Measurements from ENCODE around the gene DPP3. TPM values are rescaled to one million over a fixed set of nuclear protein-coding genes. Genes with fewer than 3 reads are reported as not detected.

DPP3 gene
- total RNA-seq, 2 experiments from 2014 or later = 73.8 to 80.1 TPM

GRCh38 chr11:66557733-66558326 is 77.6 kb downstream of the DPP3 start:
- intact Hi-C loops (cut with micrococcal nuclease) = no loop called here
- Mint-ChIP-seq H3K27me3 (ENCODE audit: low read depth) (peaks cover 6% of the 10 kb centered on the region), H3K9me3 (no peaks in the 10 kb centered on the region), H3K4me3 (no peak overlapping the region), H3K4me1 (ENCODE audit: low read depth) (no peaks in the 10 kb centered on the region), H3K36me3 (ENCODE audit: low read depth) (no peaks in the 10 kb centered on the region), H3K27ac (no peak overlapping the region)
- CTCF ChIA-PET = no interaction called here
- no peak for DNase-seq

Other genes starting within 250 kb of the DPP3 start
- 10 to 100 TPM; 36.9 to 41.7 TPM for gene KLC2, start 222.7 kb upstream of the DPP3 start, total RNA-seq
- 100 to 1,000 TPM; 112 to 115 TPM for gene RAB1B, start 211.8 kb upstream of the DPP3 start, total RNA-seq
- 1 to 10 TPM; 1.2 to 1.6 TPM for gene CNIH2, start 202.3 kb upstream of the DPP3 start, total RNA-seq
- gene YIF1A, start 191.3 kb upstream of the DPP3 start, total RNA-seq = 10 to 100 TPM; 45.9 to 49.7 TPM
- not detected for gene TMEM151A, start 188.5 kb upstream of the DPP3 start, total RNA-seq
- under 1 TPM; 0.15 to 0.26 TPM for gene CD248, start 163.4 kb upstream of the DPP3 start, total RNA-seq
- 1 to 10 TPM; 2.0 to 2.6 TPM for gene RIN1, start 144.0 kb upstream of the DPP3 start, total RNA-seq
- 10 to 100 TPM; 24.0 to 25.3 TPM for gene BRMS1, start 135.3 kb upstream of the DPP3 start, total RNA-seq
- gene B4GAT1, start 132.8 kb upstream of the DPP3 start, total RNA-seq = 1 to 10 TPM; 5.4 to 5.8 TPM
- gene SLC29A2, start 108.7 kb upstream of the DPP3 start, total RNA-seq = 1 to 10 TPM; 6.6 to 7.4 TPM
- gene NPAS4, start 59.4 kb upstream of the DPP3 start, total RNA-seq = not detected
- 100 to 1,000 TPM; 143 to 144 TPM for gene MRPL11, start 41.6 kb upstream of the DPP3 start, total RNA-seq
- gene PELI3, start 13.5 kb upstream of the DPP3 start, total RNA-seq = 1 to 10 TPM; 2.3 to 2.4 TPM
- 10 to 100 TPM; 10.1 to 10.9 TPM for gene BBS1, start 30.2 kb downstream of the DPP3 start, total RNA-seq
- 10 to 100 TPM; 11.5 to 13.4 TPM for gene ZDHHC24, start 65.6 kb downstream of the DPP3 start, total RNA-seq
- gene ACTN3, start 66.5 kb downstream of the DPP3 start, total RNA-seq = under 1 TPM in 1 of 2 experiments, not detected in 1; 0.07 TPM
- gene CTSF, start 88.2 kb downstream of the DPP3 start, total RNA-seq = under 1 TPM; 0.64 to 0.96 TPM
- gene CCDC87, start 112.6 kb downstream of the DPP3 start, total RNA-seq = under 1 TPM; 0.07 to 0.12 TPM
- 10 to 100 TPM; 22.6 to 22.8 TPM for gene CCS, start 112.8 kb downstream of the DPP3 start, total RNA-seq
- gene RBM14, start 136.2 kb downstream of the DPP3 start, total RNA-seq = 100 to 1,000 TPM; 160 to 173 TPM
- gene RBM4, start 158.3 kb downstream of the DPP3 start, total RNA-seq = 10 to 100 TPM; 85.9 to 98.1 TPM
- gene RBM4B, start 197.5 kb downstream of the DPP3 start, total RNA-seq = 10 to 100 TPM; 10.9 to 11.7 TPM
- 1 to 10 TPM; 1.8 to 3.0 TPM for gene SPTBN2, start 248.8 kb downstream of the DPP3 start, total RNA-seq

Data from activated naive CD4-positive, alpha-beta T cell treated with anti-CD3 and anti-CD28 coated beads for 36 hours (primary cell).